GM18907 (cell line): ENCODE results near the gene HTRA1.

Experiments used
- ATAC-seq: cut with Tn5 transposase; IDR thresholded peaks from one replicate; pipeline ENCODE4 v1.9.1; 2021; ENCODE audit warnings: mild to moderate bottlenecking, moderate library complexity; ENCODE audit not compliant: unreplicated experiment

HTRA1 gene

GRCh38 chr10:122461367-122461728, at the start of gene HTRA1:
Gene HTRA1, plus strand, starts transcription at chr10:122461553. Its CDS starts 100 bp downstream, at chr10:122461653.
- no peak for ATAC-seq

DNA sequence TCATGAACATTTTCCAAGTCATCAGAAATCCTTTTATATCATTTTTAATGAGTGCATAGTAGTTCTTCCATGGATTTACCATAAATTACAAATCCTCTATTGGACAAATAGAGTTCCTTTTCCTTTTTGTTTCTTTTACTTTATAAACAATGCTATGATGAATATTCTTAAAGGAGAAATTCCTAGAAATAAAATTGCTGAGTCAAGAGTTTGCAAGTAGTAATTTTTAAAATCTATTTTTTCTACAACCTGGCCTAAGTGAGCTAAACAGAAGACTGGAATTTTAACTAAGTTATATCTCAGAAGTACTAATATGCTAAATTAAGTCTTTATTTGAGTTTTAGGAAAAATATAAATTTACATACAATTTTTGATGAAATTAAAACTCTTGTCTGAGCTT, 48.0 kb upstream of the HTRA1 start:
- no peak for ATAC-seq

DNA sequence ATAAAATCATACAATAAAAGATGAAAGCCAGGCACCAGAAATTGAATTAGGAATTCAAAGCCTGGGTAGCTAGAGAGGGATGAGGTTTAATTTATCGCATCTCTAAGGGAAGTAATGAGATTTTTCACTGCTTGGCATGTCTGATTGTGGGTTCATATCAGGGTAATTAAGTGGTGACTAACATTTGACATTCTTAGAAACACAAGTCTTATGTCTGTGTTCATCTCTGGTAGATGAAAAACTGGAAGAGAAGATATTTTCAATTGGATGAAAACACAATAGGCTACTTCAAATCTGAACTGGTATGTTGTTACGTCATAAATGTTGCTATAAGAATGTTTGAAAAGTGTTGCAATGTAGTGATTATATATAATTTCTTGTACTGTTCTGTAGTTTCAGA, 43.7 kb upstream of the HTRA1 start:
- ATAC-seq = no peak

DNA sequence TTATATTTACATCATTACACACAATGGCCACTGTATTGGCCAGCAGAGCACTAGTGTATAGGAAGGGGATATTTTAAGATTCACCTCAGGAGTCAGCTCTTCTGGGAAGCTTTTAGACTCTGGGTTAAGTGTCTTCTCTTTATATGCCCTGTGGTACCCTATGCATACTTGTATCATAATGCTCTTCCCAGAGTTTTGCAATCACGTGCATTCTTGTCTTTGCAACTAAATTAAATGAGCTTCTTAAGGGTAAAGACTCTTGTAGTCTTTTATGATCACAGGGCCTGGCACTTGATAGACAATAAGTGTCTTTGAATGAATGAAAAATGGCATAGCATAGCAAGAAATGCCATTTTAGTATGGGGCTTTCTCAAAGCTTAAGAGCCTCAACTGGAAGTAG, 42.3 kb upstream of the HTRA1 start:
- ATAC-seq = no peak

DNA sequence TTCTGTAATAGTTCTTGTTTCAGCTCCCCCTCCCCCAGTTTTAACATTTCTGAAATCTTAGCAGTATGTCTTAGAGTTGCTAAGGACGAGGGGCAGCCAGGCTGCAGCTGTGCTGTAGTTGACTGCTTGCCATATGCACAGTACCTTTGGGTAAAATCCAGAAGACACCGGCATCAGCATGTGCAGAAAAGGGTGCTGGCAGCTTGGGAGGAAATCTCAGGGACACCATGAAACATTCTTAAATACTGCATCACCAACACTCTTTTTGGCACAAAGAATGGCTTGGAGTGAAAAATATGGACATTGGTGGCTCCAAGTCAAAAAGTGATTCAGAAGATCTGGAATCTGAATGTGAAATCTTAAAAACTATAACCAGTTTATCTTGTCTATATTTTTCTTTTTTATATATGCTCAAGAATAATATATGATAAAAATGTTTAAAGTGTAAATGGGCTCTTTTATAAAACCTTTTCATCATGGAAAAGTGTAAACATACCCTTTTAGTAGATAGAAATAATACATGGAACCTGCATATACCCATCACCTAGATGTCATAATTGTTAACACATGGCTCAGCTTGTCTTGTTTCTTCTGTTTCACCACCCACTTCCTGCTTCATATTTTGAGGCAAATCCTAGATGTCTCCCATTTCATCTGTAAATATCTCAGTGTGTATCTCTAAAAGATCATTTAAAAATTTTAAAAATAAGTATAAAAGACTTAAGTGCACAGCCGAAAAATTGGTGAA, 41.3 kb upstream of the HTRA1 start:
- ATAC-seq = no peak

GRCh38 chr10:122420624-122421007, 40.7 kb upstream of the HTRA1 start:
- no peak for ATAC-seq

GRCh38 chr10:122421054-122421625, 40.2 kb upstream of the HTRA1 start:
- no peak for ATAC-seq

DNA sequence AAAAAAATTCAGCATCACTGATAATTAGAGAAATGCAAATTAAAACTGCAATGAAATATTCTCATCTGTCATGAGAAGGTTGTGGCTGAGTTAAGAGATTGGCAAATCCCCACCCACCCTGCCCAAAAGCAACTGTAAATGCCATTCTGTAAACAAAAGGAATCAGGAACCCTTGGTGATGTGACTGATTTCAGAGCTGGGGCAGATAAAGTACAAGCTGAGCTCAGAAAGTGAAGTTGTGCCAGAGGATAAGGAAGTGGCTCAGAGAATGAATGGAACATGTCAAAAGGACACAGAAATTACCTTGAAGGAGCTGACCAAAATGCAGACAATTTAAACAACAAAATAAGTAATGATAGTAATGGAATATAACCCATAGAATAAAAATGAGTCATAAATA, 39.6 kb upstream of the HTRA1 start:
- no peak for ATAC-seq

DNA sequence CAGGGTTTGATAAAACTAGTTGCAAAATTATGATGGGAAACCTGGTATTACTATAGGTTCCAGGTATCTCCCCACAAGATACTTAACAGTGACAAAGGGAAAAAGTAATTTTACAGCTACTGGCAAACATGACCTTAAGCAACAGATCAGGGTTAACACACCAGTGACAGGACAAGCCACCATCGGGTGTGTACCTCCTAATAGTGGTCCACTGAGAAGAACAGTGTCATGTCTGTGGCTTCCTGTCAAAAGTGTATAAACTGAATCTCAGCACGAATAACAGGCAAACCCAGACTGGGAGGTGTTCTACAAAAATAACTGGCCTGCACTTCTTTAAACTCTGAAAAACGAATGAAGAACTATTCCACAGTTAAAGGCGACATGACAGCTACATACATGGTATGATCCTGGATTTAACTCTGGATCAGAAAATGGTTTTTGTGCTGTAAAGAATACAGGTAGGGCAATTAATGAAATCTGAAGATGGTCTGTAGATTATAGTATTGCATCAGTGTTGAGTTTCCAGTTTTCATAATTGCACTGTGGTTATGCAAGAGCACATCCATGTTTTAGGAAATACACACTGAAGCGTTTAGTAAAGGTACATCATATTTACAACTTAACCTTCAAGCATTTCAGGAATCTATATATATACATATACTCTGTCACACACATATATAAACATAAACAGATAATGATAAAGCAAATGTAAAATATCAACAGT, 38.9 kb upstream of the HTRA1 start:
- no peak for ATAC-seq

GRCh38 chr10:122424059-122424458, 37.3 kb upstream of the HTRA1 start:
- ATAC-seq = no peak

DNA sequence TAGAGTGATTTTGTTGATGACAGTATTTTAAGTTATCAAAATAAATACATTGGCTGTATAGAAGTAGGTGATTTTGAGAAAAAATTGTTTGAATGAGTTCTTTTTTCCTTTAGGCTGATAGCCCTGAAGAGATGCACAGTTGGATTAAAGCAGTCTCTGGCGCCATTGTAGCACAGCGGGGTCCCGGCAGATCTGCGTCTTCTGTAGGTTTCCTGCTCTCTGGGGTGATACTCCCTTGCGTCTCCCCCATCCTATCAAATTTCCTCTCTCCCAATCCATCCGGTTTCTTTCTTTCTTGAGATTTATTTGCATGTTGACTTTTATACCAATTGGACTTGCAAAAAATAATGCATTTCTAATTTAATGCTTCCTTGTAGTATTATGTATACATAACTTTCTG, 34.5 kb upstream of the HTRA1 start:
- no peak for ATAC-seq

DNA sequence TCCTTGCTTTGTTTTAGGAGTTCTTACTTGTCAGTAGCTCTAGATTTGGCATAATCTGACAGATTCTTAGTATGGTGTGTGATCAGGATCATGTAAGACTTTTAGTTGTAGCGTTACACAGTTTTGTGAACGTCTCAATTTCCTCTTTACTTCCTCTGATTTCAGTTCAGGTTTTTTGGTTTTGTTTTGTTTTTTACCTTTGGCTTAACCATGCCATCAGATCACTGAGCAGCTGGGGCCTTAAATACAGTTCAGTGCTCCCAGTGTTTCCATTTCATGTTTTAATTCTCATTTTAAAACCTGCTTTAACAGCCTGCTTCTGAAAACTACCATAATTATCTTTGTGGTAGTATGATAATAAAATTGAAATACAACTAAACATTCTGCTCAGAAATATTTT, 34.1 kb upstream of the HTRA1 start:
- no peak for ATAC-seq

DNA sequence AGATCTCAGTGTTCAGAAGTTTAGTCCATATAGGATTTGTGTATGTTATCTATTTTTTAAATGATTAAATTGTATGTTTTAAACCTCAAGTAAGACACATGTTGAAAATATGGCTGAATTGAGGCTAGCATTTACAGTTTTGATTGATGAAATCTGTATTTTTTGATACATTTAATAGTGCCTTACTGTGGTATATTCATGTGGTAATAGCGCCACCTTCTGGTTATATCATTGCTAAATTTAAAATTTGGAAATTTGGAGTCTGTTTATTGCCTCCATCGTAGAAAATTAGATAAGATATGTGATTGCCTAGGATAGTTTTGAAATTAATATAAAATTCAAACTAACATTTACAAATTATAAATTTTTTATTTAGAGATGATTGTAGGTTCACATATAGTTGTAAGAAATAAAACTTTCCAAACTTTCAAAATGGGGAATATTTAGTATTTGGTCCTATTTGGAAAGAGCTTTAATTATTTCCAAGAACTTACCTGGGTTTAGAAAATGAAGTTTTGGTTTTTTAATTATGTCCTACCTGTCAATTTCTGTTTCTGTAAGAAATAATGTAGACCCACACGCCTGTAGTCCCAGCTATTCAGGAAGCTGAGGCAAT, 26.0 kb upstream of the HTRA1 start:
- no peak for ATAC-seq

GRCh38 chr10:122441961-122442360, 19.4 kb upstream of the HTRA1 start:
- ATAC-seq = no peak

DNA sequence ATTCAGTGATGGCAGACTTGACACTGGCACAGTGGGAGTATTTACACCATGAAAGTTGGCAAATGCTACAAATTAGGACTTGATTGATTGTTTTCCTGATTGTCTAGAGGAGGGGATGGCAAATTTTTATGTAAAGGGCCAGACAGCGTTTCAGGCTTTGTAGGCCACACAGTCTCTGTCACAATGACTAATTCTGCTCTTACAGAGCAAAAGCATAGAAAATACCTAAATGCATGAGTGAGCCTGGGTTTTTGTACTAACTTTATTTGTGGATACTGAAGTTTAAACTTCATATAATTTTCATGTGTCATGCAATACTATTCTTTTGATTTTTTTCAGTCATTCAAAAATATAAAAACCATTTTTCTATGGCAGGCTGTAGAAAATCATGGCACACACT, 15.9 kb upstream of the HTRA1 start:
- no peak for ATAC-seq

DNA sequence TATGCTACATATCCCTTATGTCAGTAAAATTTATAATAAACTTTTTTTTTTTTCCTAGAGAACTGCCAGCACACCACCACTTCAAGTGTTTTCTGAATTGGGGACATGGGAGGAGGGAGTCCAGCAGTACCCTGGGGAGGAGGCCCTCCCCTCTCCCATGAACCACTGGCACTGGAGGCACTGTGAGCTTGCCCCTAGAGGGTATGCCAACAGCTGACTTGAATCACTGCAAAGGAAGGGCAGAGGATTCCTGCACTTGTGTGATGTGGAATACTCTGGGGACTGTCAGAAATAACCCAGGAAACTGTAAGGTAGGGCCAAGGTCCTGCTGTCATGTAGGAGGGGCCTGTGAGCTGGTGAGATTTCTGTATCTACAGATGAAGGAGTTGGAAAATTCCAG, 15.4 kb upstream of the HTRA1 start:
- ATAC-seq = no peak

DNA sequence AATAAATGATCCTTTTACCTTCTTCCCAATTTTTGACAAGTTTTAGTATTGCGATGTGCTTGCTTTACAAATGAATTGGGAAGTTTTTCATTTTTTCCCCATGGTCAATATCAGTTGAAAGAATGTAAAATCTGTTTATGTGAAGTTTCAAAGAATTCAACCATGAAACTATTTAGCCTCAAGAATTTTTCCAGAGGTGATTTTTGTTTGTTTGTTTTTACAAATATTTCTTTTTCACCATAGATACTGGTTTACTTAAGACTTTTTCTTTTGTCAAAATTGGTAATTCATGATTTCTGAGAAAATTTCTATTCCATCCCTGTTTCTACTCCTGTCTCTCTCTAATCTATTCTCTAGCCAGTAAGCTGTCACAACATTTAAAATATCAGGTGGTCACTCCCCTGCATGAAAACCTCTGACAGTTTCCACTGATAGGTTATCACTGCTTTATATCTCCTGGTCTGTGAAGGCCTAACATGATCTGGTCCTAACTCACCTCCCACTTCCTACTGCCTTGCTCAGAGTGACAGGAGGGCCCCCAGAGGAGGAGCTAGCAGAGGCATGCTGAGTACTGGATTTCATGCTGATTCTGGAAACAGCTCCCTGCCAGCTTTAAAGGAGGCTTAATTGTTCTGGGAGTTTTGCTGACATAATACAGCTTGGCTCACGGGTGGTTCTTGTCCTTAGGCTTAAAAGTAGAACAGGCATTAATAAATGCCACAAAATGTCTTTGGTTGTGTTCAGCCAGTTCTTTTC, 14.5 kb upstream of the HTRA1 start:
- no peak for ATAC-seq

- no peak for ATAC-seq
Observed at GRCh38 chr10:122448600-122448999, 12.8 kb upstream of the HTRA1 start.

- ATAC-seq = no peak
Observed at GRCh38 chr10:122449153-122449552, 12.2 kb upstream of the HTRA1 start.

DNA sequence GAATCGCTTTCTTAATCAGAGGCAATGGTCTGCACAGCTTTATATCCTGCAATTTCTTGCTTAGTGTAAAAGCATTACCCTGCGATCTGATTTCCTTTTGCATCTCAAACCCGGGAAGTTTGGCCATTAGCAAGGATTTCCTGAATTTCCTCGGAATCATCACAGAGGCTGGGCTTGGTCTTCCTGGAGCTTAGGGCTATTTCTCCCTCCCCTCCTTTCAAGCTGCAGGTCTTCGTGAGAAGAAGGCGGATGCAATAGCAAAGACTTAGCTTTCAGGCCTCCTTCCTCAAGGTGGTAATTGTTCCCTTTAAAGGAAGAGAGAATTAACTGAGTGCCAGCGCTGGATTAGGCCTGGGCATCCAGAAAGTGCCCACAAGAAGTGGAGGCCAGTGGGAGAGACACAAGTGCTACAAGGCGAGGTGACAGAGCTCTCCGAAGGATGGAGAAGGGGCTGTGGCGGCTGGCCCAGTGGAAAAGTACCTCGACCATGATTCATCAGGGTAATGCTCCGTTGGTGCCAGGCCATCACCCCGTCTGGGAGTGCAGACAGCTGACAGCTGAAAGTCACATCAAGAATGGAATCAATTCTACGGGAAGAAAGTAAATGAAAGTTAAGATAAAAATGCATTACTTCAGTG, 10.9 kb upstream of the HTRA1 start:
- ATAC-seq = no peak

- no peak for ATAC-seq
Observed at GRCh38 chr10:122454071-122454470, 7.3 kb upstream of the HTRA1 start.
